PC-9 (cell line): ENCODE measurements around the gene LAMA3.

Experiments
- CTCF ChIP-seq: fragments of 200-600 bp; sonication (generic); conservative IDR thresholded peaks from 2 replicates; pipeline ENCODE4 v1.6.1; 2017; ENCODE audit warnings: mixed run types, antibody characterized with exemption, mild to moderate bottlenecking, moderate library complexity
- EZH2 ChIP-seq: fragments of 200-600 bp; sonication (generic); IDR thresholded peaks from 2 replicates; pipeline ENCODE4 v1.8.0; 2017; ENCODE audit warnings: antibody characterized with exemption, low read depth

- TF ChIP-seq CTCF (no peak), EZH2 (no peak)
These were observed 5.6 kb upstream of the LAMA3 start for GRCh38 chr18:23683671-23684070.
